Measurements from ENCODE around the gene MFAP2.

MFAP2 gene

GRCh38 chr1:16926491-16927073, 53.8 kb downstream of the MFAP2 start:
- no peak for DNase-seq

GRCh38 chr1:16925635-16926490, 54.6 kb downstream of the MFAP2 start:
- DNase-seq, result no peak

DNA sequence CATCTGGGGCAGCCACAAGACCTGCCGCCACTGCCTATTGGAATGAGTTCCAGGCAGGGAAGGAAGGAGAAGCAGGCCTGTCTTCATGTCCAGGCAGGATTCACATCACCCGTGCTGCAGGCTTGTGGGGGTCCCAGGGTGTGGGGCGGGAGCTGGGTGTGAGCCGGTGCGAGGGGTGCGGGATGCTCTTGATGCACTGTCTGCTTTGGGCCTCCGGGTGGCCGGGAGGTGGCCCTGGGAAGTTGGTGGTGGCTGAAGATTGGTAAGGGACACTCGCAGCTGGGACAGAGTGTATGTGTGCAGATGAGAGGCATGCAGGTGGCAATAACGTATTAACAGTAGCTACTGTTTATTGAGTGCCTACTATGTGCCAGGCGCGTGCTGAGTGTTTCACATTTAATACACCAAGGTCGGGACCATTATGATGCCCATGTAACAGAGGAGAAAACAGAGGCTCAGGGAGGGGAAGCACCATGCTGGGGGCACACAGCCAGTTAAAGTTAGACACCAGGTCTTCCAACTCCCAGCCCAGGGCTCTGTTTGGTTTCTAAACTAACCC, 55.4 kb downstream of the MFAP2 start:
- DNase-seq, result no peak
